ENCODE measurements around the gene KCNK10.
"Not testable (repeated sequence)": the region's sequence is repeated elsewhere in the genome, so short reads cannot be mapped to it uniquely, and the experiment has no call there.

KCNK10 gene

DNA sequence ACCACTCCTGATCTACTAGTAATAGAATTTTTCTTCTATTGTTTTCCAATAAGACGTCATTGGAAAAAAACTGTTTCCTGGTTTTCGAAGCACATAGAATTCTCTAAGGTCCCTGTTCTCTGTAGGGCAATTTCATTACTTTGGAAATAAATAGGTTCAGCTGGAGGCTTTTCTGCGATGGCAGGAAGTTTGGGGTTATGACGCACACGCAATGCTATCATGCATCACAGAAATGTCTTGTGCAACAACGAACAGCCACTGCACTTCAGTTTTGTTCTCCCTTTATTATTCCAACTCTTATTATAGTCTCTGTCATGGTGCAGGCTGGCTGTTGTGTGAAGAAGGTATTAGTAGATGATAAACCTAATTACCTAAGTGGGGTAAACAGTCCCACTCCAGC, 59.0 kb downstream of the KCNK10 start:
- no peak for DNase-seq

DNA sequence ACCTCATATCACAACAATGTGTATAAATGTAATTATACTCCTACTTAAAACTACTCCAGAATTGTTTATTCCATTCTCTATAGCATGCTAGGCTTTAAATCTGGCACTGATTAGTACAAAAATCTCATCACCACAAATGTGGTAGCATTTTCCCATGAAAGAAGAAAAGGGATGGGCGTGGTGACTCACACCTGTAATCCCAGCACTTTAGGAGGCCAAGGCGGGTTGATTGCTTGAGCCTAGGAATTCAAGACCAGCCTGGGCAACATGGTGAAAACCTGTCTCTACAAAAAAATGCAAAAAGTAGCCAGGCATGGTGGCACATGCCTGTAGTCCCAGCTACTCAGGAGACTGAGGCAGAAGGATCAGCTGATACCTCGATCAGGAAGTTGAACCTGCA, 61.8 kb downstream of the KCNK10 start:
- DNase-seq = not testable (repeated sequence)

DNA sequence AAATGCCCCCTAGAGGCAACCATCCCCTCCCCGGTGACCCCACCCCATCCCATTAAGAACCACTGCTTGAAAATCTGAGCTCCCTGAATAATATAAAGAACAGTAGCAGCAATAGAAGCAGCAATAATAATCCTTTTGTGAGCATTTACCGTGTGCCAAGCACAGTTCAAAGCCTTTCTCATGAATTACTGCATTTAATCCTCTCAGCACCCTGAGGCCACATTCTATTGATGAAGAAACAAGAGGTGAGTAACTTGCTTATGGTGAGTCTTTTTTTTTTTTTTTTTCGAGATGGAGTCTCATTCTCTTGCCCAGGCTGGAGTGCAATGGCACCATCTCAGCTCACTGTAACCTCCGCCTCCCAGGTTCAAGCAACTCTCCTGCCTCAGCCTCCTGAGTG, 65.0 kb downstream of the KCNK10 start:
- DNase-seq = no peak

DNA sequence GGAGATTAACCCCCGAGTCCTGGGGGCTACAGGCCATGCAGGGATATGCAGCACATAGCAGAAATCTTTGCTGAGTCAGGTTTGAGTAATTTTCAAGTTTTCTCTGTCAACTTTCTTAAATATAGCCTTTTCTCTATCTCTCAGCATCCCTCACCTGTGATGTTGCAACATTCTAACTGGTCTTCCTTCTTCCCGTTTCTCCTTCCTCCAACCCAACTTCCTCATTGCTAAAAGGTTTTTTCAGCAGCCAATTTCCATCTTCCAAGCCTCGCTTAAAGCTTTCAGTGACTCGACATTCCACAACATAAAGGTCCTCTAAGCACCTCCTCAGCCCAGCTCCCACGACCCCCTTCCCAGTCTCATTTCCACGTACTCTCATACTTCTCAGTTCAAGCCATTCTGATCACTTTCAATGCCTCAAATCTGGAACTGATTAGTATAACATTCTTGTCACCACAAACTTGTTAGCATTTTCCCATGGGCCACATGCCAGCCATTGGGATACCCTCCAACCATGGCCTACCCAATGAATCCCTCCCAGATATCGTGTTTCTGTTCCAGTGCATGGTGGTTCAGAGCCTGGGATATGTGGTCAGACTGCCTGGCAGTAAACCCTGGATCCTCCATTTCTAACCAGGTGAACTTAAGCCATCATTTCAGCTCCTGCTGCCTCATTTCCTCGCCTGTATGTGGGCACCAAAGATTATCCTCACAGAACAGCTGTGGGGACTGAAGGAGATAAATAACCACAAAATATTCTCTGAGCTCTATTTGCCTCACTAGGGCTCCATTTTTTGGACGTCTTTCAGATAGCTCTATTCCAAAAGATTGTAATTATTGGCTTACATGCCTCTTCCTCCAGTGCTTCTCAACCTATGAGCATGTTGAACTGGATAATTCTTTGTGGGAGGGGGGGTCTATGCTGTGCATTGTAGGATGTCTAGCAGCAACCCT, 65.8 kb downstream of the KCNK10 start:
- DNase-seq = no peak

DNA sequence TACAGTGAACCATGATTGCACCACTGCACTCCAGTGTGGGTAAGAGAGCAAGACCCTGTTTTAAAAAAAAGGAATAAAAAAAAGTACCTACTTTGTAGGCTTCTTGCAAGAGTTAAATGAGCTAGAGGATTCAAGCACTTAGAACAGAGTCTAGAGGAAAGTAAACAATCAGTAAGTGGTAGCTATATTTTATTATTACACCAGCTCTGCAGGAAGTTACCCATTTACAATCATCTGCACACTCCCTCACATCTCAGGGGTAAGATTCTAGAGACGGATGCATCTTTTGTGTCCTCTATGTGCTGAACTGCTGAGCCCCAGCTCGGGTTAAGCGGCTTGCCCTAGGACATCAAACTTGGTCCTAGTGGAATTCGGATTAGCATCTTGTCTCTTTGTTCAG, 67.3 kb downstream of the KCNK10 start:
- no peak for DNase-seq

DNA sequence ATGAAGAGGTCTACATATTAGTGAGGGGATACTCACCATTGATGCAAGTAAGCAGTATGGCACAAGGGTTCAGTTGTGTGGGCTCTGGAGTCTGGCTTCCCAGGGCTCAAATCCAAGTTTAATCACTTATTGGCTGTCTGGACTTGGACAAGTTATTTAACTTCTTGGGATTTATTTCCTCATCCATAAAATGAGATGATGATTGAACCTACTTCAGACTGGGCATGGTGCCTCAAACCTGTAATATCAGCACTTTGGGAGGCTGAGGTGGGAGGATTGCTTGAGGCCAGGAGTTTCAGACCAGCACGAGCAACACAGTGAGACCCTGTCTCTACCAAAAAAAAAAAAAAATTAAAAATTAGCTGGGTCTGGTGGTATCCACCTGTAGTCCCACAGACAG, 67.9 kb downstream of the KCNK10 start:
- no peak for DNase-seq

DNA sequence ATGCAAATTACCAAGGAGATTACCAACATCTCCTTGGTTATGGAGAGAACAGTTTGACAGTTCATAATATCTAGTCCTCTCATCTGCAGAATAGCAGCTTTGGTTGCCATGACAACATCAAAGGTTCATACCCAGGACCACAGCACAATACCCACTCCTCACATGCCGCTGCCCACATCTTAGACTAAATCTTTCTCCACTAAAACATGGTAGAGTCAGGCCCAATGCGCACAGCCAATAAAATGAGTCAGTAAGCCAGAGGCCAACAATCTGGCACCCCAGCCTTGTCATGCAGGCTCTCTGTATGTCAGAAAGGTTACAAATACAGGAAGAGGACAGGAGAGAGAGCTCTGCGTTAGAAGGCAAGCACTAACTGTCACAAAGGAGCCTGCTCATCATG, 70.6 kb downstream of the KCNK10 start:
- no peak for DNase-seq

DNA sequence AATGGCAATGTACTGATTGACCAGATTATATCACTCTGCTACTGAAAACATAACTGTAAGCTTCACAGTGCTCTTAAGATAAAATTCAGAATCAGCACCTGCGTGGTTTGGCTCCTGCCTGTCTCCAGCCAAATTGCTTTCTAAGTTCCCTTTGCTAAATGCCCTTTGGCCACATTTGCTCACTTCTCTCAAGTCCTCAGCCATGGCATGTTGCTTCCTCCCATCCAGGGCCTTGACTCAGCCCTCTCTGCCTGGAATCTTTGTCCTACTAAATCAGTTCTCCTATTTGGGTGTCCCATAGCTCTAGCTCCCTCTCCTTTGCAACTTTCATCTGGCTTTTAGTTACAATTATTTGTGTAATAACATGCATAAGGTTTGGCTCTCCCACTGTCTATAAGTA, 71.4 kb downstream of the KCNK10 start:
- DNase-seq = no peak

DNA sequence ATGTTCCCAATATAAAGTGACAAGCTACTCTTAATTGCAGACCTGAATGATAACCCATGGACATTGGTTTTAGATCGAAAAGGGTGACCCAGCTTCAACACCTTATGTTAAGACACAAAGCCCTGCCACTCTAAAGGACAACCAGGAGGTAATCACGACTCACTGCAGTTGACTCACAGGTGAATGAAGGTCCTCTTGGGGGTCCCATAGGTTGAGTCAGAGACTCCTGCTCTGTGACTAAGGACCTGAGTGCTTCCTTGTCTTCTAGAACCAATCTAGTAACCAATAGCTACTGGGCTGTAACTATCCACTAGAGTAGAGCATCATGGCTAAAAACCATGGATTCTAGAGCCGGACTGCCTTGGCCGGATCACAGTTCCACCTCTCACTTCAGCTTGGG, 73.8 kb downstream of the KCNK10 start:
- DNase-seq = no peak

DNA sequence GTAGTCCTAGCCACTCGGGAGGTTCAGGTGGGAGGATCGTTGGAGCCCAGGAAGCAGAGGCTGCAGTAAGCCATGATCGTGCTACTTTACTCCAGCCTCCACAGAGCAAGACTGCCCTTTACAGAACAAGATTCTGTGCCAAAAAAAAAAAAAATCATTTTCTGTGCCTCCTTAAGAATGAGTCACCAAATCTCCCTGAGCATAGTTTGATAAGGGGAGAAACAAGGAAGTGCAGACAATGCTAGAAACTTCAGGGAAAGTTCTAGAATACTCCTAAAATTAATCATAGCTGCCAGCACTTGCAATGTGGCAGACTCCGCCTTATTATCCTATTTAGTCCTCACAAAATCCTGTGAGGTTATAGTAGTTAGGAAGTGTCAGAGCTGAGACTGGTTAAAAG, 74.5 kb downstream of the KCNK10 start:
- peak; percentile 2 for DNase-seq

DNA sequence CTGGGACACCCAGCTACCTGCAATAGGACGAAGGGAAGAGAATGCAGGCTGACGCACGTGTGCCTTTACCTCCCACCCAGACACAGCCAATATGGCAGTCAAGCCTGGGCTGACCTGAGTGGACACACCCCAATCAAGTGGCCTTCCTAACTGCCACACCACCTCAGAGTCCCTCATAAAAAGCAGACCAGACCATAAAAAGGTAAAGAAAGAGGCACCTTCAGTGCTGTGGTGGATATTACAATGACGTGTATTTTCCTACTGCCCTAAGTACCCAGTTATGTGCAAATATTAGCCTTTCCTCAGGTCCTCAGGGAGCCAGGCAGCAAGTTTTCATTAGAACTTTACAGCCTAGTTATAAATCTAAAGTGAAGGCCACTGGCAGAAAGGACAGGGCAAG, 75.8 kb downstream of the KCNK10 start:
- DNase-seq = no peak

DNA sequence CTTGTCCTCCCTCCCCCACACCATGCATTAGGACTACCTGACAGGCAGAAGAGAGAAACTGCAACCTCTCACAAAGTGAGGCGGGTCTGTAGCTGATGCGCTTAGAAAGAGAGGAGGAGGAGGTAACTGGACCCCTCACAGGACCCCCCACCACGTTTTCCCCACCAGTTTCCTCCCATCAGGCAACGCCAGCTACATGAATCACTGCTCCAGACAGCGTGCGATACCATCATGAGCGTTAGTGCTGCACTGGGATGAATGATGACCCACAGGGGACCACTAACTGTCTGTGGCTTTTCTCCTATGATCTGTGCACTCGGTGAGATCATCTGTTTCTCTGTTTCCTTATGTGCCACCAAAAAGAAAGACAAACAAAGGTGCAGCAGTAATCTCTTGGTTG, 77.7 kb downstream of the KCNK10 start:
- DNase-seq = no peak

DNA sequence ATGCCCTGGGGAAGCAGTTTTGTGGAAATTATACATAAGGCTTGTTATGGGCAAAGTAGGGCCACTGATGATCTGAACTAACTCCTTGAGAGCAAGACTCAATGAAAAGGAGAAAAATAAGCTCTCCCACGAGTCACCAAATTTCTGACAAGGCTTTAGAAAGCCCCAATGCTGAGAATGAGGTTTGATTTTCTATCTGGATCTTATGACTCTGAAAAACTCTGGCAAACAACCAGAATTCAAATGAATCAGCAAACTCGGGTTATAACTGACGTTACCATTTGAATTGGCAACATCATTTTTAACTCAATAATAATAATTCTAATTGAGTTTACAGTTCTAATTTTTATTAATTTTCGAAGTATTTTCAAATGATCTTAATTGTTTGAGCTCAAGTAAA, 79.1 kb downstream of the KCNK10 start:
- DNase-seq = no peak

DNA sequence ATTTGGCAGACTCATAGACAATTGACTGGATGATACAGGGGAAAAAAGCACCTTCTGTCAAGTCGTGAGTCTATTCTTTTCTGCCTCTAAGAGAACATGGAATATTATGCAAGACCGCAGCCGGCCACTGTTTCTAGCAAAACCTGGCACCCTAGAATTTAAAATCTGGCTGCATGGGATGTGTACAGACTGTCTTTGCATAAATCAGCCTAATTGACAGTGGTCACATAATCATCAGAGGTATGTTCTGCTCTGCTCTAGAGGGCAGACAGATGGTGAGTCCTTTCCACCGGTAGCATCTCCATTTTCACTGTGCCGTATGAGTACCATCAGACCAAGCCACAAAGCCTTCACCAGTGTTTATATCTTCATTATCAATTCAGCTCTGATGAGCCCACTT, 80.6 kb downstream of the KCNK10 start:
- no peak for DNase-seq

DNA sequence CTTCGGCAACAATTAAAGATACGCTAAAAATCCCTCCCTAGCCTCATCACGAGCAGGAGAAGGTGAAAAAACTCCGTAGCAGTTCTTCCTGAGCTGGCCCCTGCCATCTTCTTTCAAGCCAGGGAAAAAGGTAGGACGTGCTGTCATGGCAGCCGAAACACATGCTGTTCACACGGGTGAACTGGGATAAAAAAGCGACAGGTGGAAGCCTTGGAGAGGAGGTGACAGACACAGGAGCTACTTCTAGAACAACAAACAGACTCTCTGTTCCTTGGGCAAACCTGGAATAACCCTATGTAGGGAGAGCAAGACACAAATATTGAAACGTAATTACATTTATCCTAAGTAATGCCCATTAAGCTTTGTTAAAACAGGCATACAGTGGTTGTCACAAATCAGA, 81.3 kb downstream of the KCNK10 start:
- DNase-seq = no peak

DNA sequence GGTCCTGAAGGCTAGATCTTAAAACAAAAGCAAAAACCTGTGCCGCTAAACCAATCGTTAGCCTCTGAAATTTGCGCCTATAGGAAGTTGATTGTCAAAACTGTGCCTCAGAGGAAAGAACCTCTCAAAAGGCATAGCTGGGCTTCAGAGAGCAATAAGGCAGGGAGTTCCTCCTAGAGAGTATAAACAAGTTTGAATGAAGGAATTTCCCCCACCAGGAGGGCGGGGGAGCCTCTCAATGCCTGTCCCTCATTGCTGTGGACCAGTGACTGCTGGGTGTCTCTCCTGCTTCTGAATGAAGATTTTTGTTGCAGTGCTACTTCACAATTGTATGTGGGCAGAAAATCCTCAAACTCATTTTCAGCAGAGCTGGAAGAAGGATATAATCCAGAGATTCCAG, 88.6 kb downstream of the KCNK10 start:
- DNase-seq = no peak

DNA sequence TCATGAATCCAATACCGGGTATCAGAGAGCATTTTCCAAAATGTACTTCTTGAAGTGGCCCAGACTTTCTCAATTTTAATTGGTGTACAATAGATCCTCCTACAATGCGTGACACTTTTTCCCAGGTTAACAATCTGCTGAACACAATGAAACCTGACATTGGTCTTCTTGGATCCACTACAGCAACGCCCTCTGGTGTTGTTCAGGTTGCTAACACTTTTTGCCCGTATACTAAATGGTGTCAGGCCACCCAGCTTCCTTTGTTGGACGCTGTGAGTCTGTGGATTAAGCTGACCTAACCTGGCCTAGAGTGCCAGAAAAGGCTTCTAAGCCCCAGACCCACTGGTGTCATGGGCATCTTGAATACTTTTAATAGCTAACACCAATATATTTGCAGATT, 89.2 kb downstream of the KCNK10 start:
- DNase-seq = no peak

DNA sequence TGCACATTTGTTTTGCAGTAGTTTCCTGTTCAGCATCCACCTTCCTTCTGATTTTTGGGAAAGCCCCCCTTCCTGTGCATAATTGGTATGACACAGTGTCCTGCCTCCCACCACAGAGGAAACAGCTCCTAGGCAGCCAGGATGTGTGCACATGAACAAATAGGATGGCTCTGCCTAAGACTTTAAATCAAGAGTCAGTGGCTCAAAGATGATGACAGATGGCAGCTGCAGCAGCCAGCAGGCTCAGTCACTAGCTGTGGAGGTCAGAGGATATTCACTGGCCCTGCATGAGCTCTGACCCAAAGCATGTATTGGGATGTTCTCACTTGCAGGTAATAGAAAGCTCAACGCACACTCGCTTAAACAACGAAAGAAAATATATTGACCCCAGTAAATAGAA, 90.3 kb downstream of the KCNK10 start:
- DNase-seq = no peak

DNA sequence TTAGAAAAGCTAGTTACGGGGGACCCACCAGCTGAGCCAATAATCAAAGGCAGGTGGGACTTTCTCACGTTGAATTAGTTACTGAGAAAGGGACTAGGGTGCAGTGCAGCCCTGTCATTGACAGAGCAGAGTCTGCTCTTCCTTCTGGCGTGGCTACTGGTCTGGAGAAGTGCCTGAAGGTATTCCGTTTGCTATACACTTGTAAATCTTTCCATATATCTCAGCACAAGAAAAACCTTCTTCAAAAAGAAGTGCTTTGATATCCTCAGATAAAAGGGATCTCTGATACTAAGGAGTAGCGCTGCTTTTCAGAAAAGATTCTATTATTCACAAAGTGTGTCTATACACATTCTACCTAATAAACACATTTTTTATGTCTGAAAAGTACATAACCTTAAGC, 91.5 kb downstream of the KCNK10 start:
- no peak for DNase-seq

DNA sequence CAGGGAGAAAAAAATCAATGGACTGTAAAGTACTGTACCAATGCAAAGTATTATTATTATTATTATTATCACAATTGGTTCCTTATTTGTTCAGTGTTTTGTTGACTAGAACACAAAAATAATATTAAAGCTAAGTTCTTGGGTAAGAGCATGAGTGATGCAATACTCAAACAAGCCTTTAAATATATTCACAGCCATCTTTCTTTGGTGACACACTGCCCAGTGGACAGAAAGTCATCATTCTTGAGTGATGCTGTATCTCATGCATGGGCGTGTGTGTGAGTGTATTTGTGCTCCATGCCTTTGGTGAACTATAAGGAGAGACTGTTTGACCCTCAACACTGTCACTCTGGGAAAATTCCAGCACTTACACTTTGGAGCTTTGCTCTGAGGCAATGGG, 93.6 kb downstream of the KCNK10 start:
- no peak for DNase-seq

DNA sequence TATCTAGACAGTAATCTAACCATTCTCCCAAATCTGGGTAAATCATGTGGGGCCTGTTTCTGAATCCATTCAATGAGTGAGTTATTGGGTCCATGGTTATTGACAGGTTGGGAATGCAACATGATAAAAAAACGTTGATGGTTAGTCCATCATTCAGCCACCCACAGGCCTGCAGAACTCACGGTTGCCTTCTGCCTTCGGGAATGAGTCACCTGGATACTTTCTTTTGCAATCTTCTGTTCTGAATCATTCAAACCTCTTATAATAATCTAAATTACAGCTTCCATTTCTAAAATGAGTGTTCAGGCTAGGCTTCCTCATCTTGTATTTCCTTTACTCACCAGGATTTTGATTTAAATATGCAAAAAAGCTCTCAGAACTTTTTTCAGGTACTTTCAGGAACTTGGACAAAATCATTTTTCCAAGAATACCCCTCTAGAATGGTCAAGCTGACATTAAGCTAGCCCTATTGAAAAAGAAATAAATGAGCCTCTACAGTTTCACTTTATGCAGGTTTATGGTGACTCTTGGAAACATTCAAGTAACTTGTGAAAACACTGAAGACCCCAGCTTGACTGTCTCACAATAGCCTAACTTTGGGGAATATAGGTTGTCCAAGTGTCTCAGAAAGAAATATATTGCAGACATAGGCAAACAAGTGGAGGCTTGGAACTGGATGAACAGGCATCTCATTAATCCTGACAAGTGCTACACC, 94.4 kb downstream of the KCNK10 start:
- no peak for DNase-seq

DNA sequence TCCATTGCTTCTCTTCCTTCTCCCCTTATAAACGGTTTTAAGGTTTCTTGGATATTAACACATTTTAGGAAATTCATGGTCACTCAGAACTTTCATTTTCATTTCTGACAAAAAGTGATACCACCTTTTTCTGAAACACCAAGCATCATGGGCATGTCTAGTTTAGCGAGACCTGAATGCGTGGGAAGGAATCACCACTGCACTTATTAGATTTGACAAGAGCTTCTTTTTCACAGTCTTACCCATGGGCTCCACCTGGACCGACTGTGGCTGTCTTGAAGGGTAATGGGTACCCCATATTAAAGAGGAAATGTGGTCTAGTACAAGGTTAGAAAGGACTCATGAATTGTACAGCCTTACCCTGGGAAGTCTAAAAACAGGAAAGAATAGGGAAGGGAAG, 95.4 kb downstream of the KCNK10 start:
- DNase-seq = no peak

DNA sequence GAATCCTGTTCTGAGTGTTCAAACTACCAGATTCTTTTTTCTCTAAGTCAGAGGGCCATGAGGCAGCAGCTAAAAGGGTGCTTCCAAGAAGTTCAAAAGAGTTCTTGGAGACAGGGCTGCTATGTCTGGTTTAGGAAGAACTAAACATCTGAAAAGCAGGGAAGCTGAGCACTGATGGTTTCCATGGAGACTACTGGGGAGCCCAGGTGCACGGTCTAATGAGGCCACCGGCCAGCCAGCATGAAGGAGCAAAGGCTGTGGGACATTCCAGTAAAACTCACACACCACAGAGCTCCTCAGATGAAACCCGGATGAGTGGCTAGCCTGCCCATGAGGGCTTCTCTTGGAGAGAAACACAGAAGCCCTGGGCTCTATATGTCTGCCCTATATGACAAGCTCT, 97.3 kb downstream of the KCNK10 start:
- DNase-seq = no peak

DNA sequence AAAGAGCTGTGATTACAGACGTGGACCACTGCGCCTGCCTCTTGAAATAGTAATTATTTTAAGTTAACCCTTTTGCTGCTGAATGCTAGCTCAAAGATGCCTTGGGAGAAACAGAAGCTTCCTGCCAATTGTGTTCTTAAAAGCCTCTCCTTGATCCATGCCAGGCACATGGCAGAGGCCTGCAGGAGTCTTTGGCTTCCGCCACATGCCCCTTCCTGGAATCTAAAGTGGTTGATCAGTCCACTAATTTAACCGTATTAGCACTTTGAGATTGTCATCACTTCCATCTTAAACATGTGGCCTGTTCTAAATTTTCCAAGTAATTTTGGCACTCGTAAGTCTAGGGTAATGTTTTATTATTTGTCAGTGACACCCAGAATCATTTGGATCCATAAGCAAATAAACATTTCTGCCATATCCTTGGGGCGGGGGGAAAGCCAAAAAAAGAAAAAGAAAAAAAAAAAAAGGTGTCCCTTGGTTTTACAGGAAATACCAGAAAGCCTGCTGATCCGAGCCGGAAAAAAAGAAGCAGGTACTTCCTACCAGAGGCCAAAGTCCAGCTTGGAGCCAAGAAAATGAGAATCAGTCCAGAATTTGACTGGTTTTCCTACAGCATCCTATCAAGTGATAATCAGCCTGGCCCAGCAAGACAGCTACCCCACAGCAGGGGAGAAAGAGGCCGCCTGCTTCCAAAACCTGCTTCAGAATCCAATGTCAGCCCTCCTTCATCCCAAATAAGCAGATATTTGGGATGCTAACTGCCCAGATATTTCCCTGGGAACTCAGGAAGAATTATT, 104.8 kb downstream of the KCNK10 start:
- no peak for DNase-seq
